Activated CD8-positive, alpha-beta memory T cell treated with anti-CD3 and anti-CD28 coated beads for 48 hours (primary cell): ENCODE data around the gene KDM2B.

Experiments used
- DNase-seq, 3 experiments: peaks; one replicate each; pipeline ENCODE4 v3.0.0-alpha.2; 2020; ENCODE audit warnings: low read depth in 2 of 3, low spot score in 2 of 3

KDM2B gene

GRCh38 chr12:121532503-121533393 is 48.1 kb downstream of the KDM2B start:
- no peak for DNase-seq

DNA sequence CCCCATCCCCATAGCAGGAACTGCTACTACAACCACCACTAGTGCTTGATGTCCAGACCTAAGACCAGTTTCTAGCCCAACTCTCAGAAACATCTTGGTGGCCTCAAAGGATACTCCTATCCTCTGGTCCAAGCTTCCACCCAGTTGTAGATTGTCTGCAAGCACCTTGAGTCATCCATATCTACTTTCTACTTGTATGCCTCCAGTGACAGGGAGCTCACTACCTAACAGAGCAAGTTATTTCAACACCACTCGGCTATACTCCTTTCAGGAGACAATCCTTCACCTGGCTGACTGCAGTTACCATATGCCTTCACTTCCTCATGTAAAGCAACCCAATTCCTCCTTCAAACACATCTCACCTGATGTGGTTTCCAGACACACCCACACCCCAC is 49.5 kb downstream of the KDM2B start:
- DNase-seq: no peak

GRCh38 chr12:121530600-121531355 is 50.0 kb downstream of the KDM2B start:
- no peak for DNase-seq

DNA sequence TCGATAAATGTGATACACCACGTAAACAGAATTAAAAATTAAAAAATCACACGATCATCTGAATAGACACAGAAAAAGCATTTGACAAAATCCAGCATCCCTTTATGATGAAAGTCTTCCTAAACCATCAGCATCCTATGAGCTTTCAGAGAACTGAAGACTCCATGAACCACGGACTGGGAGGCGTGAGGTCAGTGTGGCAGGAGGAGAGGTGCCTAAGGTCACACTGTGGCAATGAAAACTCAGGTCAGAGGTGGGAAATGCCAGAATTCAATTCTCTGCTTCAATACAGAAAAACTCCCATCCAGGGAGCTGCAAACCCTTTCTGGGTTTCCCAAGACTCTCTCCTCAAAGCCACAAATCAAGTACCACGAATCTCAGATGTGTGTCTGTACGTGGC is 51.6 kb downstream of the KDM2B start:
- DNase-seq: no peak

DNA sequence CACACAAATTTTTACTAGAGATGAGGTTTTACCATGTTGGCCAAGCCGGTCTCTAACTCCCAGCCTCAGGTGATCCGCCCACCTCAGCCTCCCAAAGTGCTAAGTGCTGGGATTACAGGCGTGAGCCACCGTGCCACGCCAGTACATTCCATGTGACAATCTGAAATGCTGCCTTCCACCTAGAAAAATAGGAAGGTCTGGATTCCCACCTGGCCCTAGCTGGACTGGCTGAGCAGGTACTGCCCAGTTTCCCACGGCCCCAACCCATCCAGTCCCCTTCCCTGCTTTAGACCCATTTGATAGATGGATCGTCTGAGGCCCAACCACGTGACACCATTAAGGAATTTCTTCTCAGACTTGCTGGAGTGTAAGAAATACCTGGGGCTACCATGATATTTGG is 55.4 kb downstream of the KDM2B start:
- DNase-seq: no peak

GRCh38 chr12:121524196-121524916 is 56.5 kb downstream of the KDM2B start:
- no peak for DNase-seq

DNA sequence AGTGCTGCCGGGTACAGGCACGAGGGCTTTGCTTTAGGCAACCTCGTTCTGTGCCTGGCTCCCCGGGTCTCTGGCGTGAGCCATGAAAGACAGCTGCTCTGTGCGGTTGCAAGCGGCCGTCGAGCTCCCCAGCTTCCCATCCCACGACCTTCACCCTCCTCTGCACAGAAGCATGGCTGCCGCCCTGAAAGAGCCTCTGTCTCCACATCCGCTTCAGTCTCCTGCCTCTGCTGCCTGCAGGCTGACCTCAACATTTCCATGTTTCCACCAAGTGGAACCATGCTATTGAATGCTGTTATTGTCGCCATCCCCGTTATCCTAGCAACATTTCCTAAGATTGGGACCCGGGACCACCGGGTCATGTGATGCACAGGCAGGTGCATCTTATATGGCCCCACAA is 57.1 kb downstream of the KDM2B start:
- DNase-seq: no peak

DNA sequence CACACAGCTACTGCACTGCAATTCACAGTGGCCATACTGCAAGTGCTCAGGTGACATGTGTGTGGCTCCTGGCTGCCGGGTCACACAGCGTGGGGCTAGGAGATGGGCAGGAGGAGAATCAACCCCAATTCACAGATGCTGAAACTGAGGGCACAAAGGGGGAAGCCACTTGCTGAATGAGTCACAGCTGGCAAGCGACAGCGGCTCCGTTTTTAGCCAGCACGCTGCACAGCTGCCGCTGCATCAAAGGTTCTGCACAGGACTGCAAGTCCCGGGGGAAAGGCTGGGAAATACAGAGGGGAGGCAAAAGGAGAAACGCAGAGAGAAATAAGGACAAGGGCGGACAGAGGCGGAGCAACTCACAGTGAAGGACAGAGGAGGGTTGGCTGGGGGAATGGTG is 57.9 kb downstream of the KDM2B start:
- DNase-seq: no peak

DNA sequence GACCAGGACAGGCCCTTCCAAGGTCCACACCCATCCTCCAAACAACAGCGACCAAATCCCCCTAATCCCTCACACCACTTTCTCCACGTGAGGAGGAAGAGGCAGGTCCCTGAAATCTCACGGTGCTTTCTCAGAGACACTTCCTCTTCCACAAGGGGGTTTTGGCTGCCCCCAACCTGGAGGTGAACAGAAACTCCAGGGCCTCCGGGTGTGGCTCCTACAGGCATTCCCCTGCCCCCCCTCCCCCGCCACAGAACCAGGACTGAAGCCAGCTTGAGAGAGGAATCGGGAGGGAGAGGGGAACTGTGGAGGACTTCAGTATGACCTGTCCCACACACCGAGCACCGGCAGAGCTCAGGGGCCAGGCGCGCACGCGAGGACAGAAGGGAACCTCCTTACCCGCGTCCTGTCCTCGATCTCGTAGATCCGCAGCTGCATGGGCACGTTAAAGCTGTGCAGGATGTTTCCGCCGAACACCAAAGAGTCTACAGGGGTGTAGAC is 60.2 kb downstream of the KDM2B start:
- DNase-seq: no peak

DNA sequence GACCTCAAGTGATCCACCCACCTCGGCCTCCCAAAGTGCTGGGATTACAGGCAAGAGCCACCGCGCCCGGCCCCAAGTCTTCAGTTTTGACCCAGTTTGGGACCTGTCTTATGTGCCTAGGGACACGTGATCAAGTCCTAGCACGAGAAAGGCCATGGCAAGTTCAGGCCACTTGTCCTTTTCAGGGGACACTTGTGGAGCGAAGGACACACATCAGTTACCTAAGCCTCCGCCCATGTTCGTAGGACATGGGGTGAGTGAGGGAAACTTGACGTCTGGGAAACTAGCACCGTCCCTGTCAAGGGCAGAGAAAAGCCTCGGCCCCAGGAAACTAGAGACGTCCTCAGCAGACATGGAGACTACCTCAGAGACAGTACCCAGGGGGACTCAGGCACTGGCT is 60.7 kb downstream of the KDM2B start:
- no peak for DNase-seq

DNA sequence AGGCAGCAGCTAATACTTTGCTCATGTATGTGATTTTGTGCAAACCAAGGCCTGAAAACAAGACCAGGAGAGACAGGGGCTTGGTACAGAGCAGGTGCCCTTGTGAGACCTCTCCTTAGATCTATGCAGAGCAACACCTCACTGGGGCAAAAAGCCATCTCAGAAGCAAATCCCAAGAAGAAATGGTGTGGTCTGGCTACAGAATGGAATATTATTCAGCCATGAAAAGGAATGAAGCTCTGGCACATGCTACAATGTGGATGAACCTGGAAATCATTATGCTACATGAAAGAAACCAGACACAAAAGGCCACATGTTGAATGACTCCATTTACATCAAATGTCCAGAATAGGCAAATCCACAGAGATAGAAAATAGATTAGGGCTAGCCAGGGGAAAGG is 61.6 kb downstream of the KDM2B start:
- DNase-seq: no peak

DNA sequence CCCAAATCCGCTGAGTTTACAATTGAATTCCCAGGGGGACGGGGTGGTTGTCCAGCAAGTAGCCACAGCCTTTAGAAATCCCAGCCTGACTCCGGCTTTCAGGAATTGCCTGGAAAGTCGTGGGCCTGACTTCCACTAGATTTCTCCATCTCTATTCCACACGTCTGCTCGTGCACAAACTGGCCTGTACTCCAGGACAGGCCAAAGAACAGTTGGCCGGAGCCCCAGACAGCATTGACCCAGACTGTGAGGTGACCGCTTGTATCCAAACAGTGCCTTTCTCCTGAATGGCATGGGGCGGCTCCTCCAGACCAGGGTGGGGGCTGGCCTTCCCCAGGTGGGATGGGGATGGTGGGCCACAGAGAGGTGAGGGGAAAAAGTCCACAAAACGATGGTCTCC is 62.2 kb downstream of the KDM2B start:
- no peak for DNase-seq

DNA sequence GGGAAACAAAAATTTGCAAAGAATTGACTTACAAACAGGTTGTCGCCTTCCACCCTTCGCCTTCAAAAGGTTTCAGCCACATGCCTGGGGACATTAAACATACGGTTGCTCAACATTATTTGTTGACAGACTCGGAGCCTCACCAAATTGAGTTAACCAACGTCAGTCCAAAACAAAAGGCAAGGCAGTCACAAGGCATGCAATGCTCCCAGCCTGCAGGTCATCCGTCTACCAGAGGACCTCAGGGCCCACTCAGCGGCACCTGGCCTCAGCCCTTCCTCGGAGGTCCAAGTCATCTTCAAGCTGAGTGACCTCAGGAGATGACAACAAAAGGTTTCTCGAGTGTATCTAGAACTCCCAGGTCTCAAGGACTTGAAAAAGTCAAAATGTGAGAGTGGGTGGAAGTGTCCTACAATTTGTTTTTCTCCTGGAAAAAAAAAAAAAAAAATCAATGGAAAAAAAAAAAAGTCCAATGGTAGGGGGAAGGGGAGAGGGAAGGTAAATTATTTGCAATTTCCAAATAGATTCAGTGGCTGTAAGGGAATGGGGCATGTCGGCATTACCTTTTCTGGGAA is 64.3 kb downstream of the KDM2B start:
- no peak for DNase-seq

GRCh38 chr12:121515615-121516014 is 65.2 kb downstream of the KDM2B start:
- DNase-seq: no peak

- DNase-seq: no peak
Measured at GRCh38 chr12:121514184-121514742, 66.6 kb downstream of the KDM2B start.

- DNase-seq: no peak
Measured at GRCh38 chr12:121513464-121514183, 67.2 kb downstream of the KDM2B start.

GRCh38 chr12:121512561-121512960 is 68.3 kb downstream of the KDM2B start:
- no peak for DNase-seq

DNA sequence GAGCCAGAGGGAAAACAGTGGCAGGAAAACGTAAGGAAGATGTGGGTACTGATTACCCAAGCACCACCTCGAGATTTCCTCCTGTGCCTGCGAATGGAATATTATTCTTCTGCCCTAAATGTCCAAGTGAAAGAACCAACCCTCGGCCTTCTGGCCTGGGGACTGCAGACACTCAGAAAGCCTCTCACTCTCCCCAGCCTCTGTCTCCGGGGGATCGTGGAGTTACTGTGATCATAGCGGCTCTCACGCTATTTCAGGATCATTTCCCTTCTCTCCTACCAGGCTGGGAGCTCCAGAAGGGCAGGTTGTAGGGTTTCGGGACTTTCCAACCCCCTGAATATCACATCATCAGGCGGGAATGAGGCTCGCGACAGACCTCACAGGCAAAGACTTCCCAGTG is 68.9 kb downstream of the KDM2B start:
- DNase-seq: no peak

DNA sequence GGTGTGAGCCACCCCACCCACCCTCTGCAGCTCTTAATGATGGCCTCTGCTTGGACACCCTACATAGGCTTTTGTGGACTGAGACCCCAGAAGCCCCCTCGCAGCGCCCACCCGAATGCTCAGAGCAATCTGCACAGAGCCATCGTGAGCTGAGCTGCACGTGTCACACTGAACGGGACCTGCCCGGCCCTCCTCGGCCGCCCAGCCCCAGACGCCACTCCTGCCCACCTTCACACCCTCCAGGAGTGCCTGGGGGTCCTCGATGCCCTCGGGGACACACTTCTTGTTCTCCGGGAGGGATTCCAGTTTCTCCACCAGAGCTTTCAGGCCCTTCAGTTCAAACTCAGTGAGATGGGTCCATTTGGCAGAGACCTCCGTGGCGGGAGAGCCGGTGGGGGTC is 71.5 kb downstream of the KDM2B start:
- no peak for DNase-seq

DNA sequence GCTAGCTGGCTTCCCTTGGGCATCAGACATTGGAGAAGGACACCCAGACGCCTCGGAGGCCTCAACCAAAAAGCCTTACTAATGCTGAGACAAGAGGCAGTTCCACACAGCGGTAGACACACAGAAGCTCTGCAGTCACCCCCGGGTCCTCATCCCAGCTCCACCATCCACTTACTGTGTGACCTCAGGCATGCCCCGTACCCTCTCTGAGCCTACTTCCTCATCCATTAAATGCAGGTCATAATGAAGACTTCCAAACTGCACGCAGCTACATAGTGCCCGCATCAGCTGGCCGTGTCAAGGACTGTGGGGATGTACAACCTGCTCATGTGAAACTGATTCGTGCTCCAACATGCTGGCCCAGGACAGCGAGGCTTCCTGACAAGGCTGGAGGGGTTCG is 72.3 kb downstream of the KDM2B start:
- no peak for DNase-seq
